ENCODE data around the gene DHRS11.
A peak's percentile ranks its signal among the peaks of the same experiment; 100 is the strongest.

The DHRS11 gene

GRCh38 chr17:36616061-36617029 is 24.7 kb downstream of the DHRS11 start:
- no peak for DNase-seq

- DNase-seq: no peak
These were observed 26.1 kb downstream of the DHRS11 start for GRCh38 chr17:36617773-36618172.

- no peak for DNase-seq
These were observed 31.6 kb downstream of the DHRS11 start for GRCh38 chr17:36623281-36623680.

- no peak for DNase-seq
These were observed 33.5 kb downstream of the DHRS11 start for GRCh38 chr17:36625188-36625587.

GRCh38 chr17:36627101-36627500 is 35.4 kb downstream of the DHRS11 start:
- DNase-seq: no peak

GRCh38 chr17:36628576-36628975 is 36.9 kb downstream of the DHRS11 start:
- DNase-seq: no peak

- DNase-seq: peak; percentile 89
These were observed 37.7 kb downstream of the DHRS11 start for GRCh38 chr17:36629252-36629847.

- DNase-seq: no peak
These were observed 38.4 kb downstream of the DHRS11 start for GRCh38 chr17:36629970-36630502.

- no peak for DNase-seq
These were observed 39.3 kb downstream of the DHRS11 start for GRCh38 chr17:36631022-36631421.

- no peak for DNase-seq
These were observed 41.5 kb downstream of the DHRS11 start for GRCh38 chr17:36632916-36633771.

GRCh38 chr17:36640346-36640745 is 48.7 kb downstream of the DHRS11 start:
- no peak for DNase-seq

GRCh38 chr17:36640836-36641235 is 49.2 kb downstream of the DHRS11 start:
- no peak for DNase-seq

- no peak for DNase-seq
These were observed 49.7 kb downstream of the DHRS11 start for GRCh38 chr17:36641331-36641876.

GRCh38 chr17:36641877-36642845 is 50.5 kb downstream of the DHRS11 start:
- no peak for DNase-seq

GRCh38 chr17:36643086-36643685 is 51.5 kb downstream of the DHRS11 start:
- no peak for DNase-seq

- no peak for DNase-seq
These were observed 53.7 kb downstream of the DHRS11 start for GRCh38 chr17:36645422-36645821.

- no peak for DNase-seq
These were observed 56.0 kb downstream of the DHRS11 start for GRCh38 chr17:36647636-36648035.

- no peak for DNase-seq
These were observed 58.6 kb downstream of the DHRS11 start for GRCh38 chr17:36650096-36650775.
